ENCODE data around the gene EIF2D.
A peak's percentile ranks its signal among the peaks of the same experiment; 100 is the strongest.
"Not testable (repeated sequence)": the region's sequence is repeated elsewhere in the genome, so short reads cannot be mapped to it uniquely, and the experiment has no call there.

EIF2D gene, protein sequence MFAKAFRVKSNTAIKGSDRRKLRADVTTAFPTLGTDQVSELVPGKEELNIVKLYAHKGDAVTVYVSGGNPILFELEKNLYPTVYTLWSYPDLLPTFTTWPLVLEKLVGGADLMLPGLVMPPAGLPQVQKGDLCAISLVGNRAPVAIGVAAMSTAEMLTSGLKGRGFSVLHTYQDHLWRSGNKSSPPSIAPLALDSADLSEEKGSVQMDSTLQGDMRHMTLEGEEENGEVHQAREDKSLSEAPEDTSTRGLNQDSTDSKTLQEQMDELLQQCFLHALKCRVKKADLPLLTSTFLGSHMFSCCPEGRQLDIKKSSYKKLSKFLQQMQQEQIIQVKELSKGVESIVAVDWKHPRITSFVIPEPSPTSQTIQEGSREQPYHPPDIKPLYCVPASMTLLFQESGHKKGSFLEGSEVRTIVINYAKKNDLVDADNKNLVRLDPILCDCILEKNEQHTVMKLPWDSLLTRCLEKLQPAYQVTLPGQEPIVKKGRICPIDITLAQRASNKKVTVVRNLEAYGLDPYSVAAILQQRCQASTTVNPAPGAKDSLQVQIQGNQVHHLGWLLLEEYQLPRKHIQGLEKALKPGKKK

DNA sequence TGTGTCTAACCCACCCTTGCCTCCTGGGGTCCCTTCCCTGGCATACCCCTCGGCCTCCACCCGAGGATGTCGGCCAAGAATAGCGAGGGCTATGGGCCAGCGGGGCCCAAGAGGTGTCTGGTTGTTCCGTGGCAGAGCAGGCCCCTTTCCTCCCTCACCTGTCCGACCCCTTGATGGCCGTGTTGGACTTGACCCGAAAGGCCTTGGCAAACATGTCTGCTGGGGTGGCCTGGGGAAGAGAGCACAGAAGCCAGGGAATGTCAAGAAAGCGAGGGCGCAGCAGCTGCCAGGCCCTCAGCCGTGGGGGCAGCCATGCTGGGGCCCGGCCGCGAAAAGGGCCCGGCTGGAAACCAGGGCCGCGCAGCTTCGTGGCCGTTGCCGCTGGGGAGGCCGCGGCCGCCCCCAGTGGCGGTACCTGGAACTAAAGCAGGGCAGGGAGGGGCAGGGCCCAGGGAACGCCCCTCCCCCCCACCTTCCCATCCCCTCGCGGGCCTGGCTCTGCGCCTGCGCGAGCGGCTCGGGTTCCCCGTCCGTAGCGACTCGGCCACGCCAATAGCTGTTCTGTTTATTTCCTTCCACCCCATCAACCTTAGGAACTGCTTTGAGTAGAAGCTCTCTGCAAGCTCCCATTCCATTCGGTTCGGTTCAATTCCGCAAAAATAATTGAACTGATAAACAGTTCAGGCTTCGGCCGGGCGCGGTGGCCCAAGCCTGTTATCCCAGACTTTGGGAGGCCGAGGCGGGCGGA lies at the start of gene EIF2D:
Gene EIF2D, minus strand, starts transcription at position 337 of the 748 bp plus-strand sequence. Its CDS starts 123 bp downstream, at position 214.
- DNase-seq, result peak; percentile 94

DNA sequence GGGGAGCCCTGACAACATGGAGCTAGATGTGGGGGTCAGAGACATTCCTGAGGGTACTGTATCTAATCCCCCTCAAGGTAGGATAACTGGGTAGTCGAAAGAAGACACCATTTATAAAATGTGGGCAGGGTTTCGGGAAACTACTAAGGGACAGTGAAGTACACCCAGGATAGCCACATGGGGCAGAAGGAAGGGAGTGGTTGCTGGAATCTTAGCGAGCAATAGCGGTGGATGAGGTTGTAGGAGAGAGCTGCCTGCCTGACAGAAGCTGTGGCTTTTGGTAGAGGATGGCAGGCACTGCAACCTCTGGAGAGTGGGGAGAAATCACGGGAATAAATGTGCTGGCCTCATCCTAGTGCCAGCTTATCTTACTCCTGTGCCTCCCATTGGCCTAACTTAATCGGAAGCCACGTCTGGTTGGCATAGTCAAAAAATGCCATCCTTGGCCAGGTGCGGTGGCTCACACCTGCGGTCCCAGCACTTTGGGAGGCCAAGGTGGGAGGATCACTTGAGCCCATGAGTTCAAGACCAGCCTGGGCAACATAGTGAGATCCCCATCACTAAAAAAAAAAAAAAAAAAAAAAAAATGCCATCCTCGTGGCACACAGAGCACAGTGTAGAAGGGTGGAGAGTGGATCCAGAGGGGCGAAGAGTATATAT lies 49.0 kb upstream of the EIF2D start:
- DNase-seq, result no peak

DNA sequence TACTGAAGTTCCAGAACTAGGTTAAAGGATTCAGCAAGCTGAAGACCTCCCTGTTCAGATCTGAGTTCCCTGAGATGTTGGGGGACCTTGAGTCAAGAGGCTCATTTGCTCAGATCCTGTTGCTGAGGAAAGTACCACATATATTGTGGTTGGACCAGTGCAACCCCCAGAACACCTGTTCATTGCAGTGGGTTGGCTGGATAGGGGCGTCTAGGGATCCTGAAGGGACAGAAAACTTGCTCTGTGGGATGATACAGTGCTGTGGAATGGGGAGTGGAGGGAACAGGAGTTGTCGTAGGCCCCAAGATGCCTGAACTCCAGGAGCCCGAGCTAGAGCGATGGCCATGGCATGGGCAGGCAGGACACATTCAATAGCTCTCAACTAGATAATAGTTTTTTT lies 47.9 kb upstream of the EIF2D start:
- DNase-seq, result no peak

DNA sequence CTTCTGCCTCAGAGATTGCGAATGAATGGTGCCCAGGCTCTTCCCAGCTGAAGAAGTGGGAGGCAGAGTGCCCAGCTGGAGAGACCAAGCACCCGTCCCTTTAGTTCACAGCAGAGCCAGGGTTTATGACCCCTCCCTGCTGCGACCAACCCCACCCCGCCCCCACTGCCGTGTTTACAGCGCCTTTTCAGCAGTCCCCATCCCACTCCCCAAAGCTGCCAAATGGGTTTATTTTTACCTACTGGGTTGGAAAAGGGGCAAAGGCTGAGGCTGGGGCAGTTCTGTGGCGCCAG lies 46.7 kb upstream of the EIF2D start:
- no peak for DNase-seq

DNA sequence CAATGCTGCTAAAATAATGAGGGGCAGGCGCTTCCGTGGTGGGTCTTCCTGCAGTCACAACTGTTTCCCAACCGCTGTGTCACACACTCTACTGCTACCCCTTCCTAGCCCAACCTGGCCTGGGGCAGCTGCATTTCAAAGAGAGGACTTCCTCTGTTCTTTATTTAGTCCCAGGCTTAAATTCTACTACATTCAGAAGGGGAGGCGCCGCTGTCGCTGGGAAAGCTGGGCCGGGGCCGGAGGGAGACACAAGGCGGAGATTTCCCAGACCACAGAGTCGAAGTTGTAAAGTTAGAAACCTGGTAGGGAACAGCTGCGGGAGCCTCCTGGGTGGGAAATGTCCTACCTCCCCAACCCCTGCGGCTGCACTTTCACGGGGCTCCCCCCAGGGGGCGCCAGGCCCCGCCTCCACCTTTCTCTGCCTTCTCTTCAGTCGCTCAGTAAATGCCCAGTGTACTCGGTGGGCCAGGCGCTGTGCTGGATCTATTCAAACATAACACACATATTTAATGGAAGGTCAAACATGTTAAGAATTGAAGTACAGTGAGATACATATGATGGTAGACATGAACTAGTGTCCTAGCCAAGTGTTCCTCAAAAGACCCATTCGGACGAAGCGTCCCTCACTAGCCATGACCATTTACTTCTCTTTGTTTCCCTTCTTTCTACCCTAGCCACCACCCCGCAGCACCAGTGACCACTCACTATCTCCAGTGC lies 46.2 kb upstream of the EIF2D start:
- no peak for DNase-seq

DNA sequence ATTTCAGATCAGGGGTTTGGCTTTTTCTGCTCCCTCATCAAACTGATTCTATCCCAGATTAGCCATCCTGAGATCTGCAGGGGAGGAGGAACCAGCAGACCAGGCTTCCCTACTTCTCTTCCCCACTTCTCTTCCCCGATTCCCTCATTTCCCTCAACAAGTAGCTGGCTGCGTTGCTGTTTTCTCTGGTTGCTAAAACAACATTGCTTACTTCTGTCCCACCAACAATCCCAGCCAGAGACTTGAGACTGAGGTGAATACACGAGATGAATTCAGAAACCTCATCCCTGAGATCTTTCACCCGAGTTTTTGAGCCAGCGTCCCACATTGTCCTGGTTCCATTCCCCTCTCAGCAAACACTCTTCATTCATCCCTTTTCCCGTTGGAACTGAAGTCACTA lies 45.5 kb upstream of the EIF2D start:
- no peak for DNase-seq

DNA sequence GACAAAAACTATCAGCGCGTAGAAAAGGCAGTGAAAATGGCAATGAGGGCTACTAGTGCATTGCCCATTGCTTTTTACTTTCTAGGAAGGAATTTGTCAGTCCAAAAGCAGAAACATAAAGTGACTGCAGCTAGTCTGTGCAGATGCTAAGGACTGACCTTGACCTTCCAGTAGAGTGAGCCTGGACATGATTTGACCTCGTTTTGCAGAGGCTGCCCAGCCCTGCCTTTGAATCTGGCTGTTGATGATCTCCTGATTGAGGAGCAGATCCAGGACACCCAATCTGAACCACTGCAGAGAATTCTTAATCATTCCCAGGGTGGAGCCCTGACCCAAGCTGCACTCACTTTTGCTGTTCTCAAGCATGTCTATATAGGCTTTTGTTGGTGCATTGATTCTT lies 44.7 kb upstream of the EIF2D start:
- no peak for DNase-seq

DNA sequence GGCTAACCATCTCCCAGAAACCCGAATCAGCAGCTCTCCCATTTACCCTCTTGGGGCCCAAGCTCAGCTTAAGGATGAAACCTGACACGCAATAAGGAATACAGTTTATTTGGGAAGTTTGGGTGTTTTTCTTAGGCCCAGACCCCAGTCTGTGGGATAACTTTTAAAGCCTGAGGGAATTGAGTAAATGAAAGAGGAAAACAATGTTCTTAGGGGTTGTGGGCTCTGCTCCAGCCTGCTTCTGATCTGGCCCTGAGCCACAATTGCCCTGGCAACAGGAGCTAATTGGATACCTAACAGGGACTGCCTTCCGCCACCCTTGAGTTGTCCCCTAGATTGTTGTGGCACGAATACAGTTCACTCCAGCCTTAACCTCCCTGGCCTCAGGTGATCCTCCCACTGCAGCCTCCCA lies 43.2 kb upstream of the EIF2D start:
- DNase-seq, result no peak

DNA sequence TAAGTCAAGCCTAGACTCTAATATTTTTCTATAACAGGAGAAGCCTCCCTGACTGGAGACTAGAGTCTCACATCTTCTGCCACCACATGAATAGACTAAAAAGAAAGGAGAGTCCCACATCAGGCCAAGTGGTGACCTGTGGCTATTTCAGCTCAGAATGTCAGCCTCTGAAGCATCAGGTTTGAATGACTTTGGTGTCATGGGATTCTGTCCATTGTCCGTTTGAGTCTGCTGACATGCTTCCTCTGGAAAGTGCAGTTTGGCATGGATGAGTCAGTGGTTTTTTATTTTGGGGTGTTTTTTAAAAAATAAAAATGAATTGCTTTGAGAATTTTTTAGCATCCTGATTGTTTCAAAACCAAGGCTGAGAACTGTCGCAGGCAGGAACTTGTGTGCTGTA lies 42.6 kb upstream of the EIF2D start:
- peak; percentile 37 for DNase-seq

DNA sequence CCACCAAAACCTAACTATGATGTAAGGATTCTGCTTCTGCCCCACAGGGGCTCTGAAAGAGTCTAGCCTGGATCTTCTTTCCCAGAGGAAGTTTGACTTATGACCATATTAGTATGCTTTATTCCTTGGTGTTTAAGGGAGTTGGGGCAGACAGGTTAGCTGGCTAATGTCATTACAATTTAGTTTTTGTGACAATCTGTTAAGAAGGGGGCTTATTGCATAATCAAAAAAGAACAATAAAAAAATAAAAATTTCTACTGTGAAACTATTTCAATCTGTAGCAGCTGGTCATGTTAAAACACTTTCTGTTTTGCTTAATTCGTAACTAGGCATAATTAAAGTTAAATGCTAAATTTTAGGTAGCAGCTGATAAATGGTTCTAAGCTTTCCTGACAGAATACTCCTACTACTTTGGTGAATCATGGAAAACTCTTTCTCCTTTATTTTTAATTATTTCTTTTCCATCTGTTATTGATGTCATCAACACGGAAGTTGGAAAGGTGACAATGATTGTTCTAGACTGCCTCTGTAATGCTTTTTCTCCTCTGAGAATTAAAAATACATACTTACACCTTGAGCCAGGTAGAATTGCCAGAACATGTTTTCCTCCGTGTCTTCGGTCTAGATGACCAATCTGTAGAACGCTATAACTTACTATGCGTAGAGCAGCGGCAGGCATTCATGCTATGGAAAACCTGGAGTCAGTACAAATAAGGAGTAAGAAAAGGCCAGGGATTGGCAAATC lies 41.6 kb upstream of the EIF2D start:
- no peak for DNase-seq

DNA sequence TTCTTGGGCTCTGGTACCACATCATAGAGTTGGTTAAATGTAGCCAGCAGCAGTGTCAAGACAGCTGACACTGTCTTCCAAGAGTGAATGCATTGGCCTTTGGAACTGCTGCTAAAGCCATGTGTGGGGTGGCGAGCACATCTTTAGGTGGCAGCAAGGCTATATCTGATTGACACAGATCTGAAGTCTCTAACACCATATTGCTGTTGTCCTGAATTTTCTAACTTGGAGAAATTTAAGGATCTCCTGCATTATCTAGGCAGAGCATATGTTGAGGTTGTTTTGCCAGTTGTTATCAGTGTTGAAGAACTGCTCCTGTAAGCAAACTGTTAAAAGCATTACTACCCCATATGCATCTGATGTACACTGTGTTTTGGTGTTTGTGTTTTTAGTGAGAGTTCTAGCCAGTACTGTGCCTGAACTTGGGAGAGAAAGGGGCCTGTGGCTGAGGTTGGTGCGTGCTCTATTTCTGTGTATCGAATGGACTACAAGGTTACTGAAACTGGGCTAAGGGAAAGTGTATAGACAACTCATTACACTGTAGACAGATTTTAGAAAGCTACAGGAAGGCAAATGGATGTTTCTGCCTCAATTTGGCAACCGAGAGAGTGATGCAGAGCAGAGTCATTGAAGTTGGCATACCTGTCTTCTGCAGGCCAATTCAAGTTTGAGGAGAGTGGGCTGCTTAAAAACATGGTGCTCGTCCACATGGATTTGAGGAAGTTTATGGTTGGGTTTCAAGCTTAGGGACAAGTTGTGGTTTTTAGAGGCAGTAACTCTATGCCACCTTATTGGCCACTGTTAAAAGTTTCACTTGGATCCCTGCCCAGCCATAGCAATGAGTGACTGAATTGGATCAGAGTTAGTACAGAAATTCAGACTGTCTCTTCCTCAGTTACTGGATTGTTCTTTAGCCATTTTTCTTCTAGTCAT lies 40.0 kb upstream of the EIF2D start:
- no peak for DNase-seq

DNA sequence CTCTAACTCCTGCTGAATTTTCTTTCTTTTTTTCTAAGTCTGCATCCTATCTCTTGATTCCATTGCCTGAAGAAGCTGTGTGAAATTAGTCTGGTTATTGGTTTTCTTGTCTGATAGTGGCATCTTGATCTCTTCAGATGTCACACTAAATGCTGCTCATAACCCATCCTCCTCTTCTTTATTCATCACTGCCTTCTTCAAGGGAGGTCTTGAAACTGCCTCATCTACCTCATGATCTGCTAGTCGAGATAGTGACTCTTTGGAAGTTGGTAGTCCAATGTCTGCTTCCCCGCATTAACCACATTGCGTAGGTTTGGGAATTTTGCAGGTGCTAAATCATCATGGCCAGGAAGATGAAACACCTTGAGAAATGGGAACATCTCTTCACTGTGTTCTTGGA lies 38.7 kb upstream of the EIF2D start:
- no peak for DNase-seq

DNA sequence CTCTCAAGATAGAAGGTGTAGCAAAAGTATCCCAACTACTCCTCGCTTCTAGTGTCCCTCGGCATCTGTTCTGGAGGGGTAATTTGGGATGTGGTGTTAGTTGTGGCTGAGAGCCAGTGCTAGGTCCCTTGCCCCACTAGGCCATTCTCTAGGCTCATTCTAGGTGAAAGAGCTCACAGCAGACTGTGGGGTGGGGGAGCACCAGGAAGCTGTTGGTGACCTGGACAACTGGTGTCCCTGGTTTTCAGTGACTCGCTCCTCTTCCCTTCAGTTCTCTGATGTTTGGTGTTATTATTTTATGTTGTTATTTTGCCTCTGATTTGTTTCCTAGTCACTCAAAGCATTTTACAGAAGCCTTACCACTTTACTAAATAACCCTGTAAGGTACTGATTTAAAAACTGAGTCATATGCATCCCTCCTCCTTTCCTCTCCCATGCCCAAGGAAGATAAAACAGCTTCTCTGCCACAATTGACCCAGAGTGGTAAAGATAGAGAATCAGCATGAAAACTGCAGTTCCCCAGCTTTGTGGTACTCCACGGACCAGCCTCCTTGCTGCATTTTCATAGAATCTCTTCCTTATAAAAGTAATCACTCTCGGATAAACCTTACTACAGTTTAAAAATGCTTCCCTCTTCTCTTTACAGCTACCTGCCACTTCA lies 37.1 kb upstream of the EIF2D start:
- DNase-seq, result no peak

DNA sequence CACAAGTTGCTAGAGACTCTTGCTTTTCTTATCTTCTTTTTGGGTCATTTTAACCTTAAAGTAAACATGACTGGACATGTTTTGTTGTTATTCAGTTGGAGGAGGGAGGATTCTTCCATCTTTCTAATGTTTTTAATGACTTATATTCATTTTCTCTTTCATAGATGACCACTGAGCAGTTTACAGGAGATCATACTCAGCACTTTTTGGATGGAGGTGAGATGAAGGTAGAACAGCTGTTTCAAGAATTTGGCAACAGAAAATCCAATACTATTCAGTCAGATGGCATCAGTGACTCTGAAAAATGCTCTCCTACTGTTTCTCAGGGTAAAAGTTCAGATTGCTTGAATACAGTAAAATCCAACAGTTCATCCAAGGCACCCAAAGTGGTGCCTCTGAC lies 35.0 kb upstream of the EIF2D start:
- DNase-seq, result no peak

DNA sequence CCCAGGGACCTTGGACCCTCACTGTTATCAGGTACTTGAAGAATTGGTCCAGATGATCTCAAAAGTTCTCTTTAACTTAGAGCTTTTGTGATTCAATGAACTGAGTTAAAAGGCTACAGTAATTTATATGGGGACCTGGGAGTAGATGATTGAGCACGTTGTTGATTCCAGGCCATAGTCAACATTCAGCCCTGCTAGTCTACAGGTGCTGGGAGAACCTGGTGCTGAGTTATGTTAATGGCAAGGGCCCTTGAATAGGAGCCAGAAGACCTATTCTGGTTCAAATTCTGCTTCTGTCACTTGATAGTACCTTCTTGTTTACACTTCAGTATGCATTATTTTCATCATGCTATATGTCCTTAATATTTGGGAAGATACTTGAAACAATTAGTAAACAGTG lies 34.2 kb upstream of the EIF2D start:
- no peak for DNase-seq

DNA sequence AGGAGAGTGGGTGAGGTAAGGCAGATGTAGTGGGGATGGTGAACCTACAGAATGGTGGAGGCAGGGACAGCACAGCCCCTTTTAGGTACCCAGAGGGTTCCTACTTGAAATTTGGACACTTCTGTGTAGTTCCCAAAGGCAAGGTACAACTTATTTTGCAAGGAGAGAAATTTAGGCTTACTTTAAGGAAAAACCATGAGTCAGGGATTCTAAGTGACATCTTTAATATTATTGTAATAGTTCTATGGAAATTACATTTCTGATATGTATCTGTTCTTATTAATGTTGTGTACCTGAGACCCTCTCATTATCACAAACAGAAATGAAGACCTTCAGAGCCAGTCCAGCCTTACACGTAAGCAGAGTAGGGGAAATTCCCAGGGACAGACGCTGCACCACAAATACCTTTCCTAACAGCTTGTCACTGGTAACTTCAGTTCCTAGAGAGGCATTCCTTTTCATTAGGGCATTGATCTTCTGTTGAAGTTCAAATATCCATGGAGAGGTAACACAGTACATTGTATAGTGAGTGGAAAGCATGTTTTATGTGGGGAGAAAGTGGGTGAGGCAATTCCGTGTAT lies 30.9 kb upstream of the EIF2D start:
- no peak for DNase-seq

DNA sequence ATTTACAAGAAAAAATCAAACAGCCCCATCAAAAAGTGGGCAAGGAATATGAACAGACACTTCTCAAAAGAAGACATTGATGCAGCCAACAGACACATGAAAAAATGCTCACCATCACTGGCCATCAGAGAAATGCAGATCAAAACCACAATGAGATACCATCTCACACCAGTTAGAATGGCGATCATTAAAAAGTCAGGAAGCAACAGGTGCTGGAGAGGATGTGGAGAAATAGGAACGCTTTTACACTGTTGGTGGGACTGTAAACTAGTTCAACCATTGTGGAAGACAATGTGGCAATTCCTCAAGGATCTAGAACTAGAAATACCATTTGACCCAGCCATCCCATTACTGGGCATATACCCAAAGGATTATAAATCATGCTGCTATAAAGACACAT lies 29.8 kb upstream of the EIF2D start:
- not testable (repeated sequence) for DNase-seq

DNA sequence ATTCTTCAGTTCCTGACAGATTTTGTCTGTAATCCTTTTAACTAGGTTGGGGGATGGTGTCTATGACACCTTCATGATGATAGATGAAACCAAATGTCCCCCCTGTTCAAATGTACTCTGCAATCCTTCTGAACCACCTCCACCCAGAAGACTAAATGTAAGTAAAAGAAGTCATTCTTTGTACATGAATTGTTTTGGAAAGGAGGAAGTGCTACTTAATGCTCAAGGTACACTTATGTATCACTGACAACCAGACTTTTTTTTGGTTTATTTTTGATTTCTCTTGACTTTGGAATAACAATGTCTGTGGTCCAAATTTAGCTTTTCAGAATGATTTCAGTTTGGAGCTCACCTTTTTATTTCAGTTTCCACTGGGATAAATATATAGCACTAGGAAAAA lies 25.3 kb upstream of the EIF2D start:
- no peak for DNase-seq

DNA sequence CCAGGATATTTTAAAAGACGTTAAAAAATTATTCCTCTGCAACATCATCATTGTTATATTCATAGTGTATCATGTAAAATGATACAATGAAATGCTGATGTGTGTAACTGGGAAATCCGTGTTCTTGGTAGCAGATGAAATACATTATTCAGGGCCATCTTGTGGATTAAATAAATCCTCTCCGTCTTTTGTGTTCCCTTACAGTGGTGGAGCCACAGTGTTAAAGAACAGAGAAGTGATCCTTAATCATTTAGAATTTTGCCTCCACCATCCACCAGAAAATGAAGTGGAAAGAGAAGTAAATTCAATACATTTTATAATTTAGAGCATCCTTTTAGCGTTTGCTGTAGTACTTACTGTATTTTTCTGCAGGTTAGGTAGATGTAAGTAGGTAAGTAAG lies 24.4 kb upstream of the EIF2D start:
- no peak for DNase-seq

DNA sequence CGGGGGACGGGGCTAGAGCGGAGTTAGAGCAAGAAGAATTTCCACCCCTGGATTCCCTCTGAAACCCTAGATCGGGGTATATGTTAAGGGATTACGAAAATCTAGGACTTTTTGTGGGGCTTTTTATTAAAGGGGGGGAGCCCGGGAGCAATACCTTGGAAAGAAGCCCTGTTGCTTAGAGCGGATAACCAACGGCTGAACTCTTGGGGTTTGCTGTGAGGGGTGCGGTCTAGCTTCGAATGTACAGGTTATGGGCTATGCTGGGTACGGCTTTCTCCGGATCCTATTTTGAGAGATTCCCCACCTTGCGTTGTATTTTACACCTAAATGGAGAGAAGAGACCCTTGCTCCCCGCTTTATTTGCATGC lies 23.7 kb upstream of the EIF2D start:
- no peak for DNase-seq
